ENCODE data around the gene SLC2A4. TPM values are rescaled to one million over a fixed set of nuclear protein-coding genes. Genes with fewer than 3 reads are reported as not detected.

Gene SLC2A4
- total and polyA plus RNA-seq, 2 of the 4 experiments (the other 2 are of a cell fraction) = 0.07 TPM; not detected in 1

DNA sequence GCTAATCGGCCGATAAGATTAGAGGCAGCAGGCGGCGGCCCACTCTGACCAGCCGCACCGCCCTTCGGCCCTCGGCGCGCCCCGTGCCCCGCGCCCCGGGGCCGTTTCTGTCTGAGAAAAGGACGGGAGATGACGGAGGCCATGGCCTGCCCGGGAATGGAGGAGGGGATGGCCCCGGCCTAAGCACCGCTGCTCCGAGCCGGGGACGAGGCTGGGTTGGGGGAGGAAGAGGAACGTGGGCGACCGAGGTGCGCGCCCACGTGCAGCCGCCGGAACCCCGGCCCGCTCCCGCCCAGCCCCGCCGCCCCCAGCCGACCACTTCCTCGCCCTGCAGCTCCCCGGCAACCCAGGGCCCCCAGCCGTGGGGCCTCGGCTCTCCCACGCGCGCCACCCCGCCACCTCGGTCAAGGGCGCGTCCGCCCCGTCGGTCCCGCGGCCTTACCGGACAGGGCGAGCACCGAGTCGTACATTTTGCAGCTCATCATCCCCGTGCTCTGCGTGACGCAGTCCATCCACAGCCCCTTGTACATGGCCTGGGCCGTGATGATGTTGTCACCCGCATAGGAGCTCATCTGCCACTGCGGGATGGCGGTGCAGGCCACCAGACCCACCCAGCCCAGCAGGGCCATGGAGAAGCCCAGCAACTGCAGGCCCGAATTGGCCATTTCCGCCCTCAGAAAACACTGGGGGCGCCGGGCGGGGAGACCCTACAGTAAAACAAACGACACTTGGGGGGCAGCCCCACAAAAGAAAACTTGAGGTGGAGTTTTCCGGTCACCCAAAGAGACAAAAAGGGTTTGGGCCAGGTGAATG, 19.9 kb upstream of the SLC2A4 start:
- POLR2A ChIA-PET (ENCODE audit: unreplicated experiment) = no interaction called here
- H3K79me1 ChIP-seq (ENCODE audit: low read depth in 1 of 2, low read length in 2 of 2) = peaks cover 0 to 2% of the 10 kb centered on the region in 2 experiments; a peak in 1 of 4 replicates
- intact Hi-C loops (cut with micrococcal nuclease) = no loop called here

More for the DNA sequence above, 19.9 kb upstream of the SLC2A4 start:
- H2BK20ac ChIP-seq (ENCODE audit: low read depth, low read length) = no peak overlapping the region
- H3K27me3 ChIP-seq (ENCODE audit: control insufficient read depth, insufficient read depth, low read length) = peaks cover 13% of the 10 kb centered on the region; the same call in 1 of the 2 replicates
- no peak overlapping the region for H2BK15ac ChIP-seq (ENCODE audit: low read depth, low read length)
- no peaks in the 10 kb centered on the region for H3K9me3 ChIP-seq (ENCODE audit: control insufficient read depth, insufficient read depth, low read length)
- no TSS peak for BruUV-seq (replicated peaks)
- H3K23ac ChIP-seq (ENCODE audit: low read depth, low read length) = no peak overlapping the region
- dilution Hi-C loops (cut with HindIII; ENCODE audit: low sequenced_read_pairs, unreplicated experiment) = no loop called here
- H3K9me1 ChIP-seq (ENCODE audit: insufficient read depth, low read length) = peaks cover 10% of the 10 kb centered on the region
- no peak overlapping the region for H3K14ac ChIP-seq (replicated peaks; ENCODE audit: low read depth, low read length)
- no peaks in the 10 kb centered on the region for H4K20me1 ChIP-seq (ENCODE audit: insufficient read depth, low read length)
- H2BK120ac ChIP-seq (ENCODE audit: low read depth, low read length) = peak overlapping the region; percentile 64
- H2BK5ac ChIP-seq (ENCODE audit: low read depth, low read length, poor library complexity, severe bottlenecking) = no peak overlapping the region
- H3K56ac ChIP-seq (ENCODE audit: extremely low read depth, insufficient read depth, low read length) = no peak overlapping the region
- H3K27ac ChIP-seq (ENCODE audit: insufficient read depth, low read length) = no peak overlapping the region
- H3K18ac ChIP-seq (ENCODE audit: low read depth, low read length) = no peak overlapping the region
- H4K8ac ChIP-seq (ENCODE audit: low read depth in 2 of 2, low read length in 2 of 2) = peak overlapping the region; percentile 77 to 80; a peak in 3 of 4 replicates
- CTCF ChIA-PET = no interaction called here
- peak overlapping the region; percentile 66 for H2AK9ac ChIP-seq (replicated peaks; ENCODE audit: low read depth, low read length, poor library complexity)
- H4K91ac ChIP-seq (ENCODE audit: insufficient read depth, low read depth, low read length) = peak overlapping the region; percentile 37; the same call in 1 of the 2 replicates
- in situ Hi-C loops (cut with MboI; ENCODE audit: low sequenced_read_pairs) = no loop called here
- H3K4me3 ChIP-seq (ENCODE audit: insufficient read depth, low read depth, low read length) = peak overlapping the region; percentile 37
- H3K4ac ChIP-seq (ENCODE audit: low read depth, low read length) = peak overlapping the region; percentile 68
- TF ChIP-seq RFX5 (IDR thresholded peaks at IDR 0.05; ENCODE audit: low read depth, low read length) (no peak), POLR2A (IDR thresholded peaks at IDR 0.05; ENCODE audit: low read depth, low read length) (no peak), BHLHE40 (IDR thresholded peaks at IDR 0.05; ENCODE audit: low read depth, low read length) (no peak), MXI1 (IDR thresholded peaks at IDR 0.05; ENCODE audit: borderline replicate concordance, low read depth, low read length) (no peak), RCOR1 (IDR thresholded peaks at IDR 0.05; ENCODE audit: insufficient replicate concordance, low read length) (no peak)
- TF ChIP-seq, protein P1, sequence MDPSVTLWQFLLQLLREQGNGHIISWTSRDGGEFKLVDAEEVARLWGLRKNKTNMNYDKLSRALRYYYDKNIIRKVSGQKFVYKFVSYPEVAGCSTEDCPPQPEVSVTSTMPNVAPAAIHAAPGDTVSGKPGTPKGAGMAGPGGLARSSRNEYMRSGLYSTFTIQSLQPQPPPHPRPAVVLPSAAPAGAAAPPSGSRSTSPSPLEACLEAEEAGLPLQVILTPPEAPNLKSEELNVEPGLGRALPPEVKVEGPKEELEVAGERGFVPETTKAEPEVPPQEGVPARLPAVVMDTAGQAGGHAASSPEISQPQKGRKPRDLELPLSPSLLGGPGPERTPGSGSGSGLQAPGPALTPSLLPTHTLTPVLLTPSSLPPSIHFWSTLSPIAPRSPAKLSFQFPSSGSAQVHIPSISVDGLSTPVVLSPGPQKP (IDR thresholded peaks at IDR 0.05; ENCODE audit: borderline replicate concordance, low read depth, low read length) = no peak
- H2AFZ ChIP-seq (replicated peaks; ENCODE audit: low read length, poor library complexity) = peak overlapping the region; percentile 87
- peak overlapping the region; percentile 81 for H2AK5ac ChIP-seq (ENCODE audit: low read depth, low read length)
- ATAC-seq (ENCODE audit: low read depth) (peak; percentile 21), DNase-seq (no peak)
- H3K9ac ChIP-seq (ENCODE audit: low read depth, low read length) = no peak overlapping the region
- WGBS, 2 experiments (ENCODE audit: extremely low coverage in 2 of 2, insufficient read length in 1 of 2) = 35% methylated on average over 28 of the region's 71 CpGs; no CpG with 5 or more reads in 1 of the 2 experiments
- H3K4me2 ChIP-seq (ENCODE audit: low read depth, low read length) = peak overlapping the region; percentile 82
- peaks cover 9% of the 10 kb centered on the region for H3K4me1 ChIP-seq (ENCODE audit: control insufficient read depth, insufficient read depth, low read length)
- H4K5ac ChIP-seq (ENCODE audit: low read depth, low read length) = peak overlapping the region; percentile 84
- H3K36me3 ChIP-seq (ENCODE audit: control insufficient read depth, insufficient read depth, low read length) = peaks cover 23% of the 10 kb centered on the region

Measured in IMR-90 (cell line).